PFSK-1 (cell line): ENCODE measurements around the gene CABYR.

Source experiments
- FOXP2 ChIP-seq: optimal IDR thresholded peaks from 2 replicates; pipeline ENCODE3; 2011; ENCODE audit warnings: borderline replicate concordance, control low read depth, inconsistent platforms; ENCODE audit not compliant: insufficient read depth; ENCODE audit errors: extremely low read length, extremely low read depth
- POLR2AphosphoS5 ChIP-seq: IDR thresholded peaks from 2 replicates; pipeline ENCODE4 v1.6.1; 2012; ENCODE audit warnings: low read depth, mild to moderate bottlenecking, control low read depth, low read length, moderate library complexity
- SIN3A ChIP-seq: IDR thresholded peaks from 2 replicates; pipeline ENCODE4 v1.6.1; 2012; ENCODE audit warnings: mild to moderate bottlenecking, low read length, moderate library complexity, borderline replicate concordance; ENCODE audit not compliant: insufficient read depth
- TAF1 ChIP-seq: IDR thresholded peaks from 2 replicates; pipeline ENCODE4 v1.6.1; 2012; ENCODE audit warnings: low read length, control low read depth, borderline replicate concordance; ENCODE audit not compliant: insufficient read depth
- TF ChIP-seq, protein P1 (sequence below), 2 experiments: IDR thresholded peaks; 2 replicates each; pipeline versions ENCODE4 v1.6.1 to v1.8.0; 2011 to 2012; ENCODE audit warnings: low read depth in 2 of 2, low read length in 2 of 2, control low read depth in 1 of 2, inconsistent platforms in 1 of 2, mild to moderate bottlenecking in 1 of 2, moderate library complexity in 1 of 2; ENCODE audit not compliant: insufficient read depth in 1 of 2

CABYR gene

GRCh38 chr18:24094561-24094960, 44.3 kb upstream of the CABYR start:
- TF ChIP-seq SIN3A (no peak), TAF1 (no peak), FOXP2 (no peak), POLR2AphosphoS5 (no peak)
- TF ChIP-seq, protein P1, sequence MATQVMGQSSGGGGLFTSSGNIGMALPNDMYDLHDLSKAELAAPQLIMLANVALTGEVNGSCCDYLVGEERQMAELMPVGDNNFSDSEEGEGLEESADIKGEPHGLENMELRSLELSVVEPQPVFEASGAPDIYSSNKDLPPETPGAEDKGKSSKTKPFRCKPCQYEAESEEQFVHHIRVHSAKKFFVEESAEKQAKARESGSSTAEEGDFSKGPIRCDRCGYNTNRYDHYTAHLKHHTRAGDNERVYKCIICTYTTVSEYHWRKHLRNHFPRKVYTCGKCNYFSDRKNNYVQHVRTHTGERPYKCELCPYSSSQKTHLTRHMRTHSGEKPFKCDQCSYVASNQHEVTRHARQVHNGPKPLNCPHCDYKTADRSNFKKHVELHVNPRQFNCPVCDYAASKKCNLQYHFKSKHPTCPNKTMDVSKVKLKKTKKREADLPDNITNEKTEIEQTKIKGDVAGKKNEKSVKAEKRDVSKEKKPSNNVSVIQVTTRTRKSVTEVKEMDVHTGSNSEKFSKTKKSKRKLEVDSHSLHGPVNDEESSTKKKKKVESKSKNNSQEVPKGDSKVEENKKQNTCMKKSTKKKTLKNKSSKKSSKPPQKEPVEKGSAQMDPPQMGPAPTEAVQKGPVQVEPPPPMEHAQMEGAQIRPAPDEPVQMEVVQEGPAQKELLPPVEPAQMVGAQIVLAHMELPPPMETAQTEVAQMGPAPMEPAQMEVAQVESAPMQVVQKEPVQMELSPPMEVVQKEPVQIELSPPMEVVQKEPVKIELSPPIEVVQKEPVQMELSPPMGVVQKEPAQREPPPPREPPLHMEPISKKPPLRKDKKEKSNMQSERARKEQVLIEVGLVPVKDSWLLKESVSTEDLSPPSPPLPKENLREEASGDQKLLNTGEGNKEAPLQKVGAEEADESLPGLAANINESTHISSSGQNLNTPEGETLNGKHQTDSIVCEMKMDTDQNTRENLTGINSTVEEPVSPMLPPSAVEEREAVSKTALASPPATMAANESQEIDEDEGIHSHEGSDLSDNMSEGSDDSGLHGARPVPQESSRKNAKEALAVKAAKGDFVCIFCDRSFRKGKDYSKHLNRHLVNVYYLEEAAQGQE (IDR thresholded peaks at IDR 0.05; ENCODE audit: insufficient read depth in 1 of 2, low read depth in 2 of 2, low read length in 2 of 2) = no peak

- TF ChIP-seq SIN3A (no peak), TAF1 (no peak), POLR2AphosphoS5 (no peak), FOXP2 (no peak)
- TF ChIP-seq, protein P1 (IDR thresholded peaks at IDR 0.05; ENCODE audit: insufficient read depth in 1 of 2, low read depth in 2 of 2, low read length in 2 of 2) = no peak
Observed at GRCh38 chr18:24095976-24096375, 42.9 kb upstream of the CABYR start.

GRCh38 chr18:24103320-24104021, 35.4 kb upstream of the CABYR start:
- TF ChIP-seq FOXP2 (no peak), TAF1 (no peak), POLR2AphosphoS5 (no peak), SIN3A (no peak)
- TF ChIP-seq, protein P1 (IDR thresholded peaks at IDR 0.05; ENCODE audit: insufficient read depth in 1 of 2, low read depth in 2 of 2, low read length in 2 of 2) = no peak

- TF ChIP-seq, protein P1 (IDR thresholded peaks at IDR 0.05; ENCODE audit: insufficient read depth in 1 of 2, low read depth in 2 of 2, low read length in 2 of 2) = no peak
- TF ChIP-seq TAF1 (no peak), SIN3A (no peak), FOXP2 (no peak), POLR2AphosphoS5 (no peak)
Observed at GRCh38 chr18:24104486-24104885, 34.4 kb upstream of the CABYR start.

DNA sequence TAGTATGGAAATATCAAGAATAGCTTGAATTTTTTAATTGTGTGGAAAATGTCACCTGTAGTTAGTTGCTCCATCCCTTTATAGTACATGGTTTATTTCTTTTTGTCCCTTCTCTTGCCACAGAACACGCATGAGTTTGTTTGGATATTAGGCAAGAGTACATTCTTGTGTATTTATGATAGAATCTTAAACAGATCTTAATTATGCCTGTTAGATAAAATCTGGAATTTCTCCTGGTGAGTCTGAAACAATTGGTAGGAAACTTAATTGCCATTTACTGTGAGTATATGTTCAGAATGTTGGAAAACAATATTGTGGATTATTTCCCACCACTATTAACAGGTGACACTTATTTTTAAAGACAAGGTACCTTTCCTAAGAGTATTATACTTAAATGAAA, 30.2 kb upstream of the CABYR start:
- TF ChIP-seq FOXP2 = no peak
- TF ChIP-seq, protein P1 (IDR thresholded peaks at IDR 0.05; ENCODE audit: insufficient read depth in 1 of 2, low read depth in 2 of 2, low read length in 2 of 2) = no peak
- TF ChIP-seq TAF1 = no peak
- TF ChIP-seq SIN3A = no peak
- TF ChIP-seq POLR2AphosphoS5 = no peak
